DMS79 treated with DMSO at 0.1 percent for 48 hours (cell line): ENCODE results near the gene FAM53A.

Experiments
- DNase-seq: peaks from one replicate; lab custom pipeline; 2025; lab: John Stamatoyannopoulos, UW

Gene FAM53A

GRCh38 chr4:1683736-1684505 lies at the start of gene FAM53A:
TSS of gene FAM53A (minus strand) at chr4:1684313. CDS start at chr4:1668741, 15,572 bp downstream.
- peak; percentile 28 for DNase-seq

- peak; percentile 16 for DNase-seq
Measured at GRCh38 chr4:1732911-1733310, 48.8 kb upstream of the FAM53A start.

- peak; percentile 54 for DNase-seq
Measured at GRCh38 chr4:1731180-1731579, 47.1 kb upstream of the FAM53A start.

GRCh38 chr4:1730532-1731135 lies 46.5 kb upstream of the FAM53A start:
- no peak for DNase-seq

GRCh38 chr4:1728061-1728980 lies 44.2 kb upstream of the FAM53A start:
- DNase-seq: no peak

GRCh38 chr4:1727117-1728031 lies 43.3 kb upstream of the FAM53A start:
- DNase-seq: no peak

GRCh38 chr4:1726146-1726934 lies 42.2 kb upstream of the FAM53A start:
- DNase-seq: peak; percentile 17

- no peak for DNase-seq
Measured at GRCh38 chr4:1725521-1725920, 41.4 kb upstream of the FAM53A start.

- no peak for DNase-seq
Measured at GRCh38 chr4:1723131-1723801, 39.2 kb upstream of the FAM53A start.

GRCh38 chr4:1722551-1723118 lies 38.5 kb upstream of the FAM53A start:
- no peak for DNase-seq

- DNase-seq: no peak
Measured at GRCh38 chr4:1721666-1722550, 37.8 kb upstream of the FAM53A start.

GRCh38 chr4:1721003-1721665 lies 37.0 kb upstream of the FAM53A start, which contains the start of the genes TACC3 and TMEM129:
TSS of gene TACC3 (plus strand) at chr4:1721521. CDS start at chr4:1723422, 1,901 bp downstream.
TSS of gene TMEM129 (minus strand) at chr4:1721323. CDS start at chr4:1720837, 486 bp downstream.
- peak; percentile 75 for DNase-seq

GRCh38 chr4:1720163-1720983 lies 36.3 kb upstream of the FAM53A start:
- DNase-seq: no peak

- no peak for DNase-seq
Measured at GRCh38 chr4:1718095-1718850, 34.2 kb upstream of the FAM53A start.

GRCh38 chr4:1717129-1718094 lies 33.3 kb upstream of the FAM53A start:
- DNase-seq: no peak
